T-helper 17 cell (primary cell): ENCODE data around the gene MIB2. TPM values are rescaled to one million over a fixed set of nuclear protein-coding genes. Genes with fewer than 3 reads are reported as not detected.
A peak's percentile ranks its signal among the peaks of the same experiment; 100 is the strongest.
"Not testable (repeated sequence)": the region's sequence is repeated elsewhere in the genome, so short reads cannot be mapped to it uniquely, and the experiment has no call there.

Experiments used
- ATAC-seq: fragments of 150-1000 bp; cut with Tn5 transposase; 2 replicates; pipeline ENCODE4 v1.10.0; 2021; ENCODE audit warnings: mild to moderate bottlenecking, moderate library complexity
- DNase-seq, 3 donors: peaks; one replicate each; pipeline versions ENCODE4 v3.0.0 to v3.0.0-alpha.2; 2020 to 2021
- H3K9me3 ChIP-seq: one replicate; pipeline ENCODE4 v1.7.0; 2013; ENCODE audit warnings: low read length, mild to moderate bottlenecking; ENCODE audit not compliant: control insufficient read depth, poor library complexity, severe bottlenecking
- H3K27ac Mint-ChIP-seq: one replicate; pipeline ENCODE4 v1.8.0; 2022; ENCODE audit warnings: mild to moderate bottlenecking, moderate library complexity, mixed read lengths
- H3K27me3 Mint-ChIP-seq: one replicate; pipeline ENCODE4 v1.8.0; 2022; ENCODE audit warnings: mixed read lengths
- H3K36me3 Mint-ChIP-seq: one replicate; pipeline ENCODE4 v1.8.0; 2022; ENCODE audit warnings: low read depth, mixed read lengths
- H3K4me1 Mint-ChIP-seq: one replicate; pipeline ENCODE4 v1.8.0; 2022; ENCODE audit warnings: mild to moderate bottlenecking, mixed read lengths
- H3K4me3 Mint-ChIP-seq: one replicate; pipeline ENCODE4 v1.8.0; 2022; ENCODE audit warnings: mild to moderate bottlenecking, moderate library complexity, mixed read lengths
- total RNA-seq, 4 donors: library from RNA in 2 of 4; stranded (reverse) in 2 of 4; gene quantifications; one replicate each; pipeline ENCODE4 v1.2.3 and lab custom pipeline; 2022 to 2026

MIB2 gene
- total RNA-seq, 2 donors from 2014 or later, result 42.0 to 50.0 TPM

- not testable (repeated sequence) for DNase-seq, H3K4me3 Mint-ChIP-seq, H3K27ac Mint-ChIP-seq, ATAC-seq, H3K9me3 ChIP-seq, H3K27me3 Mint-ChIP-seq, H3K36me3 Mint-ChIP-seq, H3K4me1 Mint-ChIP-seq
Observed at GRCh38 chr1:1647567-1648241, 32.4 kb downstream of the MIB2 start.

- DNase-seq, result not testable (repeated sequence)
Observed at GRCh38 chr1:1648265-1648664, 33.0 kb downstream of the MIB2 start.

GRCh38 chr1:1658583-1659549 lies 43.6 kb downstream of the MIB2 start, which contains the start of gene CDK11B:
Gene CDK11B (minus strand): TSS chr1:1659004. CDS start chr1:1657485, 1,519 bp downstream.
- H3K36me3 Mint-ChIP-seq, H3K4me1 Mint-ChIP-seq, H3K9me3 ChIP-seq, H3K27me3 Mint-ChIP-seq: not testable (repeated sequence)
- peak within 1 kb of the TSS; percentile 97 for H3K27ac Mint-ChIP-seq
- DNase-seq (peak; percentile 88 to 95 (median 93)), ATAC-seq (peak; percentile 93)
- peak within 1 kb of the TSS; percentile 95 for H3K4me3 Mint-ChIP-seq

More at GRCh38 chr1:1648265-1648664, 33.0 kb downstream of the MIB2 start:
- H3K36me3 Mint-ChIP-seq, H3K27ac Mint-ChIP-seq, H3K4me3 Mint-ChIP-seq, H3K9me3 ChIP-seq, ATAC-seq, H3K4me1 Mint-ChIP-seq, H3K27me3 Mint-ChIP-seq: not testable (repeated sequence)

GRCh38 chr1:1662392-1662791 lies 47.1 kb downstream of the MIB2 start:
- not testable (repeated sequence) for H3K9me3 ChIP-seq, H3K27me3 Mint-ChIP-seq, ATAC-seq, H3K4me1 Mint-ChIP-seq, DNase-seq, H3K36me3 Mint-ChIP-seq
- peak overlapping the region; percentile 73 for H3K4me3 Mint-ChIP-seq
- H3K27ac Mint-ChIP-seq, result peak overlapping the region; percentile 88

- not testable (repeated sequence) for DNase-seq, H3K27me3 Mint-ChIP-seq, H3K4me1 Mint-ChIP-seq, H3K36me3 Mint-ChIP-seq, H3K9me3 ChIP-seq, ATAC-seq
- peak overlapping the region; percentile 88 for H3K27ac Mint-ChIP-seq
- peak overlapping the region; percentile 73 for H3K4me3 Mint-ChIP-seq
Observed at GRCh38 chr1:1662830-1663560, 47.7 kb downstream of the MIB2 start.

GRCh38 chr1:1664318-1664717 lies 49.0 kb downstream of the MIB2 start:
- not testable (repeated sequence) for H3K27me3 Mint-ChIP-seq, H3K27ac Mint-ChIP-seq

GRCh38 chr1:1664941-1665814 lies 49.9 kb downstream of the MIB2 start:
- Mint-ChIP-seq H3K4me3 (no peak overlapping the region), H3K27ac (no peak overlapping the region), H3K4me1 (peaks cover 6% of the 10 kb centered on the region), H3K36me3 (no peaks in the 10 kb centered on the region), H3K27me3 (no peaks in the 10 kb centered on the region)
- DNase-seq (no peak), ATAC-seq (no peak)
- no peaks in the 10 kb centered on the region for H3K9me3 ChIP-seq

More at GRCh38 chr1:1664318-1664717, 49.0 kb downstream of the MIB2 start:
- DNase-seq, H3K4me1 Mint-ChIP-seq, H3K4me3 Mint-ChIP-seq, H3K36me3 Mint-ChIP-seq, ATAC-seq, H3K9me3 ChIP-seq: not testable (repeated sequence)

GRCh38 chr1:1665815-1666251 lies 50.5 kb downstream of the MIB2 start:
- no peaks in the 10 kb centered on the region for H3K36me3 Mint-ChIP-seq
- no peak for ATAC-seq
- H3K27ac Mint-ChIP-seq, result no peak overlapping the region
- no peaks in the 10 kb centered on the region for H3K27me3 Mint-ChIP-seq
- H3K9me3 ChIP-seq, result no peaks in the 10 kb centered on the region
- peaks cover 6% of the 10 kb centered on the region for H3K4me1 Mint-ChIP-seq
- no peak overlapping the region for H3K4me3 Mint-ChIP-seq
- DNase-seq, result no peak

GRCh38 chr1:1666526-1666925 lies 51.2 kb downstream of the MIB2 start:
- no peaks in the 10 kb centered on the region for H3K27me3 Mint-ChIP-seq
- H3K4me3 Mint-ChIP-seq, result no peak overlapping the region
- no peaks in the 10 kb centered on the region for H3K9me3 ChIP-seq
- DNase-seq (no peak), ATAC-seq (no peak)
- no peak overlapping the region for H3K27ac Mint-ChIP-seq
- H3K4me1 Mint-ChIP-seq, result peaks cover 6% of the 10 kb centered on the region
- no peaks in the 10 kb centered on the region for H3K36me3 Mint-ChIP-seq

GRCh38 chr1:1669468-1670440 lies 54.5 kb downstream of the MIB2 start:
- H3K36me3 Mint-ChIP-seq, result no peaks in the 10 kb centered on the region
- no peaks in the 10 kb centered on the region for H3K27me3 Mint-ChIP-seq
- H3K9me3 ChIP-seq, result no peaks in the 10 kb centered on the region
- H3K4me3 Mint-ChIP-seq, result no peak overlapping the region
- peaks cover 2% of the 10 kb centered on the region for H3K4me1 Mint-ChIP-seq
- ATAC-seq (no peak), DNase-seq (no peak)
- H3K27ac Mint-ChIP-seq, result no peak overlapping the region

- no peaks in the 10 kb centered on the region for H3K27me3 Mint-ChIP-seq
- no peak for ATAC-seq
- no peak overlapping the region for H3K4me3 Mint-ChIP-seq
- H3K9me3 ChIP-seq, result no peaks in the 10 kb centered on the region
- H3K36me3 Mint-ChIP-seq, result no peaks in the 10 kb centered on the region
- no peak for DNase-seq
- no peak overlapping the region for H3K27ac Mint-ChIP-seq
- H3K4me1 Mint-ChIP-seq, result peaks cover 2% of the 10 kb centered on the region
Observed at GRCh38 chr1:1670866-1671265, 55.6 kb downstream of the MIB2 start.
